C4-2B (cell line): ENCODE measurements around the gene PDE4B.

Experiments
- ZFX ChIP-seq: fragments of 450-650 bp; IDR thresholded peaks from 2 replicates; pipeline ENCODE4 v1.6.1; 2017
- TF ChIP-seq, protein P1 (sequence below): fragments of 450-650 bp; conservative IDR thresholded peaks from 2 replicates; pipeline ENCODE4 v1.5.1; 2017; ENCODE audit warnings: mild to moderate bottlenecking

DNA sequence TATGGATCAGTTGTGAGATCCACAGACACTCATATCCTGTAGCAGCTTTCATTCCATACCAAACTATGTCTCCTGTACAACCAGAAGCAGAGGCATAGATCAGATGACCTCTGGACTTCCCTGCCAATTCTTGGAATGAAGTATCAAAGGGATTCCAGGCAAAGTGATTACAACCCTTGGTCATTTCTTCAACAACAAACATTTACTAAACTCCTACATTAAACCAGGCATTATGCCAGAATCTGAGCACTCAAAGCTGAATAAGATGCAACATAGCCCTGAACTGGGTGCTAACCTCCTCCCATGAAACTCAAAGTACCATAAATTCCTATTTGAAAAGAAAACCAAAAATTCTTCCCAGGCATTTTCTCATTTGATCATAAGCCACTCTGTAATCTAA lies 620.0 kb downstream of the PDE4B start:
- TF ChIP-seq, protein P1, sequence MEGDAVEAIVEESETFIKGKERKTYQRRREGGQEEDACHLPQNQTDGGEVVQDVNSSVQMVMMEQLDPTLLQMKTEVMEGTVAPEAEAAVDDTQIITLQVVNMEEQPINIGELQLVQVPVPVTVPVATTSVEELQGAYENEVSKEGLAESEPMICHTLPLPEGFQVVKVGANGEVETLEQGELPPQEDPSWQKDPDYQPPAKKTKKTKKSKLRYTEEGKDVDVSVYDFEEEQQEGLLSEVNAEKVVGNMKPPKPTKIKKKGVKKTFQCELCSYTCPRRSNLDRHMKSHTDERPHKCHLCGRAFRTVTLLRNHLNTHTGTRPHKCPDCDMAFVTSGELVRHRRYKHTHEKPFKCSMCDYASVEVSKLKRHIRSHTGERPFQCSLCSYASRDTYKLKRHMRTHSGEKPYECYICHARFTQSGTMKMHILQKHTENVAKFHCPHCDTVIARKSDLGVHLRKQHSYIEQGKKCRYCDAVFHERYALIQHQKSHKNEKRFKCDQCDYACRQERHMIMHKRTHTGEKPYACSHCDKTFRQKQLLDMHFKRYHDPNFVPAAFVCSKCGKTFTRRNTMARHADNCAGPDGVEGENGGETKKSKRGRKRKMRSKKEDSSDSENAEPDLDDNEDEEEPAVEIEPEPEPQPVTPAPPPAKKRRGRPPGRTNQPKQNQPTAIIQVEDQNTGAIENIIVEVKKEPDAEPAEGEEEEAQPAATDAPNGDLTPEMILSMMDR: no peak
- no peak for TF ChIP-seq ZFX
